NCI-H2196 (cell line): ENCODE data around the gene SEL1L.
"Not testable (repeated sequence)": the region's sequence is repeated elsewhere in the genome, so short reads cannot be mapped to it uniquely, and the experiment has no call there.

ENCODE experiments used
- DNase-seq: peaks from one replicate; lab custom pipeline; 2025; ENCODE audit not compliant: unreplicated experiment; lab: John Stamatoyannopoulos, UW

SEL1L gene

DNA sequence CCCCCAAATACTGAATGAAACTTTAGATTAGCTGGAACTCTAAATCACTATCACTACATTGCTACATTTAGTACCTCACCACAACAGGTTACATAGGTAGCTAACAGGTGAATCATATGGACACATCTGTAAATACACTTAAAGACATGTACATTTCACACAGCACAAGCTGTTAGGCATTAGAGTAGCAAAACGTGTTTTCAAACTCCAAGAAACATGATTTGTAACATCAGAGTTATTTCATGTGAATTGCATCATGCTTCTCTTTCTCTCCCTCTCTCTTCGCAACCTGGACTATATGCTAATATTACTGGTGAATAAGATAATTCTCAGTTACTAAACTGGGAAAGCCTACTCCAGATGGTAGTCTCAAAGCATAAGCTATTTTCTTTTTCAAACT lies 4.3 kb downstream of the SEL1L start:
- no peak for DNase-seq

DNA sequence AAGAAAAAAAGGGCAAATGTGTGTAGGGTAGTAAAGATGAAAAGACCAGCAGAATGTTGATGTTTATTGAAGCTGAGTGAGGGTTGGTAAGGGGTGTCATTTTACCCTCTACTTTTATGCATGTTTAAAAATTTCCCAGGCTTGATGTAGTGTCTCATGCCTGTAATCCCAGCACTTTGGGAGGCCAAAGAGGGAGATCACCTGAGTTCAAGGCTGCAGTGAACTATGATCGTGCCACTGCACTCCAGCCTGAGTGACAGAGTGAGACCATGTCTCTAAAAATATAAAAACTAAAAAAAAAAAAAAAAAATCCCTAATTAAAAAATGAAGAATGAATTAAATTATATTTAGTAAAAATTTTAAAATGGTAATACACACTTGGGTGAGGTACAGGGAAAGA lies 8.5 kb downstream of the SEL1L start:
- DNase-seq = no peak

GRCh38 chr14:81523616-81524015 lies 10.0 kb downstream of the SEL1L start:
- DNase-seq = no peak

DNA sequence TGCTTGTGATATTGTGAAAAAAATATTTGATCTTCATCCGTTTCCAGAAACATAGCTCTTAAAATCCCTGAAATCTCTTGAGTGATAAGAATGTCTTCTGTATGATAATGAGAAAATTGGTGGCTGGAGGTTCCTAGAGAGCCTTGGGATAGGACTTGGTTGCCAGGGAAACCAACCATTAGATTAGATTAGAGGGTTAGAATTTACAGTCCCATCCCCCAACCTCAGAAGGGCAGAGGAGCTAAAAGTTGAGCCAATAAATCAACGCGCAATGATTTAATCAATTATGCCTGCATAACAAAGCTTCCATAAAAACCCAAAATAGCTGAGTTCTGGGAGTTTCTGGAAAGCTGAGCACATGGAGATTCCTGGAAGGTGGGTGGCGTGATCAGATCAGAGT lies 10.6 kb downstream of the SEL1L start:
- no peak for DNase-seq

DNA sequence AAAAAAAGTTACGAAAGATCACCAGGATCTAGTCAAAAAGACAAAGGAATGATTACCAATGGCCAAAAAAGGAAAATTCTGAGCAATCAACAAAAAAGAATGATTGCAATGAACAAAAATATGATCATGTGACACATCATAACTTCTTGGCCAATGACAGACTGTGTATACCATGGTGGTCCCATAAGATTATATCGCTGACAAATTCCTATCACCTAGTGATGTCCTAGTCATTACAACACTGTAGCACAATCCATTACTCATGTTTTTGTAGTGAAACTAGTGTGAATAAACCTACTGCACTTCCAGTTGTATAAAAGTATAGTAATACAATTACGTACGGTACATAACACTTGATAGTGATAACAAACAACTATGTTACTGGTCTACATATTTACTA lies 12.3 kb downstream of the SEL1L start:
- DNase-seq = no peak

- DNase-seq = no peak
These were observed 14.2 kb downstream of the SEL1L start for GRCh38 chr14:81519200-81520011.

- DNase-seq = no peak
These were observed 15.8 kb downstream of the SEL1L start for GRCh38 chr14:81517798-81518398.

- no peak for DNase-seq
These were observed 16.5 kb downstream of the SEL1L start for GRCh38 chr14:81516986-81517797.

DNA sequence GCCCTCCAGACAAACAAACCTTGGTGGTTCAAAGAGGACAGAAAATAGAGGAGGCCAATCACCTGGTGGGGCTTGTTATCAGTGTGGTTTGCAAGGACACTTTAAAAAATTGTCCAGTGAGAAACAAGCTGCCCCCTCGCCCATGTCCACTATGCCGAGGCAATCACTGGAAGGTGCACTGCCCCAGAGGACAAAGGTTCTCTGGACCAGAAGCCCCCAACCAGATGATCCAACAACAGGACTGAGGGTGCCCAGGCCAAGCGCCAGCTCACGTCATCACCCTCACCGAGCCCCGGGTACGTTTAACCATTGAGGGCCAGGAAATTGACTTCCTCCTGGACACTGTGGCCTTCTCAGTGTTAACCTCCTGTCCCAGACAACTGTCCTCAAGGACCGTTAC lies 17.7 kb downstream of the SEL1L start:
- DNase-seq = not testable (repeated sequence)

- DNase-seq = not testable (repeated sequence)
These were observed 20.8 kb downstream of the SEL1L start for GRCh38 chr14:81512826-81513225.

DNA sequence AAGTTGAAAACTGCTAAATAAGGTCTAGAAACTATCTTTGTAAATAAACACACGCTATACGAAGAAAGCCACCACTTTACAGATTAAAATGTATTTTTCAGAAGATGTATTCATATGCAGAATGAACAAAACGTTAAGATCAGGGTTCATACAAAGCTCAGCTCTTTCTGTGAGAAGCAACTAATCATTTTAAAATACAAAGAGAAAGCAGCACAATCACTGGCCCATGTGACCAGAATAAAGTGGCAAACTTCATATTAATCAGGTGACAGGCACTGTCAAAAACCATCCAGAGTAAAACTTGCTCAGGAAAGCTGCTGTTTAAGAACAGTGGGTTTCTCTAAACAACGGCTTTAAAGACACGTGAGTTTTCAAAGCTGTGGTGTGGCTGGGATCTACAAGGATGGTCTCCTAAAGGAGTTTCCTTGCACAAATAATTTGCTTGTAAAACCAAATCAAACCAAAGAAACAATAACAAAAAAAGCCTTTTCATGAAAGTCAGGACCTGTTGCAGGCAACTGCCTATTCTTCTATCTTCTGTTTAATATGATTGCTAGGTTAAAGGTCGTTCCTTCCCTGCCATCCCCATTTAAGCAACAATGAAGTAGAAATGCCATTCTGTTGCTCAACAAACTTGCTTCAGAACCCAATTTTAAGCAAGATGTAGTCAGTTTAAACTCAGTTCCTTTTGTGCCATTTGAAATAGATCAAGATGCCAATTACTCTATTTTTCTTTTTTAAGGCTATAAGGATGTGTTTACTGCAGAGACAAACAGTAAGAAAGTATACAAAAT lies 22.3 kb downstream of the SEL1L start:
- DNase-seq = no peak

DNA sequence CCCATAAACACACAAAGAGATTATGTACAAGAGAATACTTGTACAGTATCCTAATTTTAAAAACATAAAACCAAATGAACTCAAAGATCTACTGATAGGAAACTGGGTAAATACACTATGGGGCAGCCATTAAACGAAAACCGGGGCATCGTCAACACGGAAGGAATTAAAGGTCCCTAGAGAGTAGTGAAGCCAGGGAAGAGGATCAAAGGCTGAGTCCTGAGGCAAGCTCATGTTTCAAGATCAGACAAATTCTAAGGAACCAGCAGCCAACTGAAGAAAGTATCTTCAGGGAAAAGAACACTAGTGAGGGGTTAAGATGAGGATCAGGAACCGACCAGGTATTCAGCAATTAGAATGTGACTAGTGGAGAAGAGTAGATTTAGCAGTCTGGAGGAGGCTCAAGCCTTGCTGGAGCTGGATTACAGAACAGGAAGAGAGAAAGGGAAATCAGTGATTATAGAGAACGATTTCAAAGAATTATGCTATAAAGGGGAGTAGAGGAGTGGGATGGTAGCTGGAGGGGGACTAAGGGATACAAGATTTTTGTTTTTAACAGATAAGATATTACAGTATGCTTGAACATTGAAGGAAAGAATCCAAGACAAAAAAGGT lies 23.7 kb downstream of the SEL1L start:
- DNase-seq = no peak

DNA sequence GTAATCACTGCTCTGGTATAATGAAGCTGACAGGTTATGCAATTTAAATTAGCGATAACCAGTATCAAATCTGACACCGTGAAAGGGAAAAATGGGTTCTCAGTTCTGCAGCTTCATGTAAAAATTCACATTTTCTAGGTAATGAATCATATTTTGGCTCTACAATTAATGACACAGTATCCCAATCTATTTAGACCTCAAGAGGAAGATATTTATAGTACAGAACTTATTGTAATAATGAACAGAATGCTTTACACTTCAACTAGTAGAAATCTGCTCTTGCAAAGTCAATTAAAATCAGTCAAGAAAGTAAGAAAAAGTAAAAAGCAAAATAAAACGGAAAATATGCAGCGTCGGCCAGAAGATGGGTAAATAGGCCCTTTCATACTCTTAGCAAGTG lies 24.3 kb downstream of the SEL1L start:
- DNase-seq = no peak

DNA sequence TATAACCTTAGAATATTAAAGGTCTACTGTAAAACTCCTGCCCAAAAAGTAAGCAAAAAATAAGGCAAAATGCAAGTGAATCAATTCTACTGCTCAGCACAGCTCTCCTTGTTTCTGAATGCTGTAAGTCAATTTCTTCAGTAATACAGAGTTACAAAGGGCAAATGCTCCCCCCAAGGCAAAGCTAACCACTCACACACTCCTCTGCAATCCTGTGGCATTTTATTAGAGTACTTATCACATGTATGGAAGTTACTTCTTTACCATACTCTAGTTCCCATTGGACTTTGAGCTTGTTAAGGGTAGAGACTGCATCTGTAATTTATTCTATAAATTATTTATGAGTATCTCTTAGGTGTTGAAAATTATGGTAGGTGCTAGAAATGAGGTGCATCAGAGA lies 27.2 kb downstream of the SEL1L start:
- no peak for DNase-seq

DNA sequence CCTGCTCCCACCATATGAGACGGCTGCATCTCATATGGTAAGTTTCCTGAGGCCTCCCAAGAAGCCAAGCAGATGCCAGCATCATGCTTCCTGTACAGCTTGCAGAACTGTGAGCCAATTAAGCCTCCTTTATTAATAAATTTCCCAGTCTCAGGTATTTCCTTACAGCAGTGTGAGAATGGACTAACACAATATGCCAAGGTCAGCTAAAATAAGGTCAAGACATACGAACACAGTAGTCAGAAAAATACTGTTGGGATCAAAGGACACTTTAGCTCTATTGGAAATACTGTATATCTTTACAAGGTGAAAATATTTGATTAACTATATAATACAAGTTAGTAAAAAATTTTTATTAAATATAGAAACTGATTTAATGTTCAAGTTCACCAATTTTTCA lies 28.8 kb downstream of the SEL1L start:
- no peak for DNase-seq

- DNase-seq = no peak
These were observed 47.9 kb downstream of the SEL1L start for GRCh38 chr14:81485781-81486180.

DNA sequence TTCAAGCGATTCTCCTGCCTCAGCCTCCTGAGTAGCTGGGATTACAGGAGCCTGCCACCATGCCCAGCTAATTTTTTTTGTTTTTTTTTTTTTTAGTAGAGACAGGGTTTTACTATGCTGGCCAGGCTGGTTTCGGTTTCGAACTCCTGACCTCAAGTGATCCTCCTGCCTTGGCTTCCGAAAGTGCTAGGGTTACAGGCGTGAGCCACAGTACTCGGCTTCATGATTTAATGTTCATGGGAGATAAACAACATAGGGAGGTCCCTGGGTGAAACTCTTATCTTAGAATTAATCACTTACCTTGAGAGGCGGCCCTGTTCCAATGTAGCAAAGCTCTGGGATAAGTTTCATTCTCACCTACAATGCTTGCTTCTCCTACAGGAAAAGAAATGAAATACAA lies 48.3 kb downstream of the SEL1L start:
- DNase-seq = no peak

- no peak for DNase-seq
These were observed 49.5 kb downstream of the SEL1L start for GRCh38 chr14:81484120-81484519.

GRCh38 chr14:81480741-81481140 lies 52.9 kb downstream of the SEL1L start:
- DNase-seq = no peak

- DNase-seq = no peak
These were observed 55.2 kb downstream of the SEL1L start for GRCh38 chr14:81478446-81478845.

DNA sequence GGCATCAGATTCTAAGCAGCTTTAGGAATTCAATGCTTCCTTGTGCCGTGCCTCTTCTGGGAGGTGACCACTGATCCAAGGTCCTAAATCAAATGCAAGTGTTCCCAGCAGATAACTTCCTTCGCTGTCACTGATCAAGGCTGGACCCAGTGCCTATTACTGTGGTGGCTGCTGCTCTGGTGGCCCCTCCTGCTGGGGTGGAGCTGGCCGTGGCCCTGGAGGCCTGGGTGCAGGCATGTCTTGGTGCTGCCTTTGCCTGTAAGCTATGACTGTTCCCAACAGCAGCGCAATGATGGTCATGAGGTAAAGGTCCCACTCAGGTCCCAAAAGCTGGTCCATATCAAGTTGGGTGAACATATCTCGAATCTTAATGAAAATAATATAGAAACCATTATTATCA lies 56.8 kb downstream of the SEL1L start:
- DNase-seq = no peak
